A673 (cell line): ENCODE measurements around the gene RFTN1. TPM values are rescaled to one million over a fixed set of nuclear protein-coding genes. Genes with fewer than 3 reads are reported as not detected.

Experiments
- BruUV-seq: library from RNA; stranded (reverse); fragments of 400-500 nt; replicated peaks from 2 replicates; lab custom pipeline; 2021; lab: Mats Ljungman, UMichigan
- CTCF ChIA-PET: fragments of 300-600 bp; sonication (Branson Sonifier 250); formaldehyde crosslinking; loops from one replicate; lab custom pipeline; 2022; ENCODE audit warnings: antibody characterized with exemption; lab: Charles Lee
- POLR2A ChIA-PET: fragments of 300-600 bp; sonication (Branson Sonifier 250); formaldehyde crosslinking; loops from one replicate; lab custom pipeline; 2022; ENCODE audit warnings: antibody characterized with exemption; ENCODE audit not compliant: low non-redundant PET; lab: Charles Lee
- DNase-seq: peaks from one replicate; pipeline ENCODE4 v3.0.0-alpha.2; 2015; ENCODE audit warnings: low spot score
- H3K27ac ChIP-seq: fragments of 200-600 bp; sonication (generic); 2 replicates; pipeline ENCODE4 v1.5.1; 2016; ENCODE audit warnings: mixed run types, low read depth, mild to moderate bottlenecking, mixed read lengths, antibody characterized with exemption, low read length; ENCODE audit not compliant: poor library complexity, severe bottlenecking
- H3K27me3 ChIP-seq: fragments of 200-600 bp; sonication (generic); replicated peaks from 2 replicates; pipeline ENCODE4 v1.6.1; 2017; ENCODE audit warnings: mixed run types, low read depth, mild to moderate bottlenecking, mixed read lengths, antibody characterized with exemption, low read length; ENCODE audit not compliant: insufficient read depth, poor library complexity
- H3K36me3 ChIP-seq: fragments of 200-600 bp; sonication (generic); 2 replicates; pipeline ENCODE4 v1.6.1; 2016; ENCODE audit warnings: mixed run types, mild to moderate bottlenecking, mixed read lengths, antibody characterized with exemption, low read length; ENCODE audit not compliant: insufficient read depth, poor library complexity, severe bottlenecking
- H3K4me1 ChIP-seq: fragments of 200-600 bp; sonication (generic); 2 replicates; pipeline ENCODE4 v1.6.1; 2017; ENCODE audit warnings: mixed run types, mild to moderate bottlenecking, mixed read lengths, antibody characterized with exemption, low read length; ENCODE audit not compliant: insufficient read depth, poor library complexity, severe bottlenecking
- H3K4me3 ChIP-seq: fragments of 200-600 bp; sonication (generic); 2 replicates; pipeline ENCODE4 v1.5.1; 2016; ENCODE audit warnings: low read depth, mixed run types, mild to moderate bottlenecking, mixed read lengths, low read length; ENCODE audit not compliant: poor library complexity, severe bottlenecking
- H3K9me3 ChIP-seq: fragments of 200-600 bp; sonication (generic); 2 replicates; pipeline ENCODE4 v1.6.1; 2016; ENCODE audit warnings: mixed run types, low read depth, mild to moderate bottlenecking, mixed read lengths, antibody characterized with exemption, low read length; ENCODE audit not compliant: poor library complexity, severe bottlenecking
- CTCF ChIP-seq: fragments of 300-800, 200-600 bp; sonication (generic); conservative IDR thresholded peaks from 2 replicates; pipeline ENCODE4 v1.5.1; 2017; ENCODE audit warnings: low read depth, mild to moderate bottlenecking, antibody characterized with exemption, low read length, moderate library complexity, mixed read lengths
- EZH2 ChIP-seq: fragments of 200-600 bp; sonication (generic); IDR thresholded peaks from 2 replicates; pipeline ENCODE4 v1.6.1; 2017; ENCODE audit warnings: borderline replicate concordance, low read depth, mild to moderate bottlenecking, mixed read lengths, antibody characterized with exemption, low read length; ENCODE audit not compliant: poor library complexity, severe bottlenecking
- intact Hi-C: fragments of 100-400 bp; cut with micrococcal nuclease; formaldehyde crosslinking; loops from one replicate; pipeline ENCODE4 v1.10.0; 2022; ENCODE audit not compliant: unreplicated experiment
- total RNA-seq: library from RNA; stranded (reverse); gene quantifications from 2 replicates; pipeline ENCODE4 v1.2.3, GENCODE V29; 2021

RFTN1 gene
- total RNA-seq, 1 experiment from 2014 or later: 0.60 TPM

- no peak overlapping the region for H3K27ac ChIP-seq
- no peak for TF ChIP-seq EZH2
- no peak for TF ChIP-seq CTCF
- H3K36me3 ChIP-seq: peaks cover 27% of the 10 kb centered on the region
- intact Hi-C loops: no loop called here
- no peaks in the 10 kb centered on the region for H3K27me3 ChIP-seq
- ChIA-PET CTCF (interaction anchor here (0.6 kb wide), 1 partner anchor 260 kb away, joined by 3 read pairs; no protein-coding TSS in a partner anchor), POLR2A (no interaction called here)
- H3K9me3 ChIP-seq: no peaks in the 10 kb centered on the region
- no TSS peak for BruUV-seq
- no peaks in the 10 kb centered on the region for H3K4me1 ChIP-seq
- DNase-seq: no peak
- H3K4me3 ChIP-seq: no peak overlapping the region
Measured at GRCh38 chr3:16294844-16295243, 218.7 kb downstream of the RFTN1 start.

GRCh38 chr3:16290827-16291196 lies 222.7 kb downstream of the RFTN1 start:
- CTCF ChIA-PET: interaction anchor here (0.5 to 1.8 kb wide), 8 partner anchors 23 to 260 kb away, joined by 3 to 19 read pairs (median 4); no protein-coding TSS in a partner anchor
- DNase-seq: no peak
- TF ChIP-seq CTCF (no peak), EZH2 (no peak)
- H3K27me3 ChIP-seq: no peaks in the 10 kb centered on the region
- intact Hi-C loops: loop anchor here (1.0 kb wide), 1 partner anchor 259 kb away; no protein-coding TSS in a partner anchor
- BruUV-seq: no TSS peak
- POLR2A ChIA-PET: no interaction called here
- H3K36me3 ChIP-seq: peaks cover 10% of the 10 kb centered on the region
- no peak overlapping the region for H3K4me3 ChIP-seq
- no peak overlapping the region for H3K27ac ChIP-seq
- H3K4me1 ChIP-seq: no peaks in the 10 kb centered on the region
- H3K9me3 ChIP-seq: no peaks in the 10 kb centered on the region

- H3K27me3 ChIP-seq: no peaks in the 10 kb centered on the region
- peak; percentile 55 for DNase-seq
- ChIA-PET POLR2A (no interaction called here), CTCF (interaction anchor here (0.5 to 1.8 kb wide), 9 partner anchors 22 to 863 kb away, joined by 3 to 19 read pairs (median 4); no protein-coding TSS in a partner anchor)
- no TSS peak for BruUV-seq
- no peak overlapping the region for H3K27ac ChIP-seq
- H3K4me3 ChIP-seq: no peak overlapping the region
- no peaks in the 10 kb centered on the region for H3K4me1 ChIP-seq
- H3K9me3 ChIP-seq: no peaks in the 10 kb centered on the region
- TF ChIP-seq EZH2: no peak
- peak; percentile 89 for TF ChIP-seq CTCF
- intact Hi-C loops: loop anchor here (1.0 kb wide), 1 partner anchor 260 kb away; no protein-coding TSS in a partner anchor
- peaks cover 4% of the 10 kb centered on the region for H3K36me3 ChIP-seq
Measured at GRCh38 chr3:16290007-16290826, 223.3 kb downstream of the RFTN1 start.
